Kasumi-1 (cell line): ENCODE measurements around the gene GREB1L.

ENCODE experiments used
- DNase-seq, 2 experiments: peaks; one replicate each; lab custom pipeline; 2025; lab: John Stamatoyannopoulos, UW

Gene GREB1L

DNA sequence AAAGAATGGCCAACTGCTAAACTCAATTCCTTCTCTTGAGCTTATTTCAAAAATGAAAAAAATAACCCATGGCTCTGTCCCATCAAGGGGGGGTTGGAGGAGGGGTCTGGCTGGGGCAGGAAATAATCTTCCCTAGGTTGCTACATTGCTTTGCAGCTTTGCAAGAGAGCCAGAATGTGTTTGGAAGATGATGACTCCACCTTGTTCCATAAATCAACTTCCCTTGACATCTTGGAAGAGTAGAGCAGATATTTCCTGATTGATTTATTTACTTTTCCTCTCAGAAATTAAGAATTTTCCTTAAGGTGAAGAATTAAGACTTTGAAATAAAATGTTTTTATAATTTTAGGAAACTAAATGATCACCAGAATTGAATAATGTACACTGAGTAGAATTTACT is 317.2 kb downstream of the GREB1L start:
- DNase-seq = no peak

- no peak for DNase-seq
These were observed 329.7 kb downstream of the GREB1L start for GRCh38 chr18:21571772-21572171.
